ENCODE results near the gene SUN1.
A peak's percentile ranks its signal among the peaks of the same experiment; 100 is the strongest.
"Not testable (repeated sequence)": the region's sequence is repeated elsewhere in the genome, so short reads cannot be mapped to it uniquely, and the experiment has no call there.

The SUN1 gene

GRCh38 chr7:859359-860030 lies 27.2 kb downstream of the SUN1 start:
- no peak for DNase-seq

DNA sequence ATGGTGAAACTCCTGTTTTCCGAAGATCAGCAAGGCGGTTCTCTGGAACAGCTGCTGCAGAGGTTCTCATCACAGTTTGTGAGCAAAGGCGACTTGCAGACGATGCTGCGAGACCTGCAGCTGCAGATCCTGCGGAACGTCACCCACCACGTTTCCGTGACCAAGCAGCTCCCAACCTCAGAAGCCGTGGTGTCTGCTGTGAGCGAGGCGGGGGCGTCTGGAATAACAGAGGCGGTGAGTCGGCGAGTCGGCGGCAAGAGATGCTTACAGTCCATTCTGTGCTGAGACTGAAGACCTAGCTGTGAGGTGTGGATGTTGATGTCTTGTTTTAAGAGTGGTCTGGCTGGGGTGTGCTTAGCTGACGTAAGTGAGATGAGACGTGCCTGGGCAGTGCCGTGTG lies 27.9 kb downstream of the SUN1 start:
- DNase-seq, result no peak

- DNase-seq, result no peak
These were observed 28.9 kb downstream of the SUN1 start for GRCh38 chr7:861222-861621.

GRCh38 chr7:862157-862556 lies 29.9 kb downstream of the SUN1 start:
- DNase-seq, result no peak

GRCh38 chr7:863106-863505 lies 30.8 kb downstream of the SUN1 start:
- no peak for DNase-seq

DNA sequence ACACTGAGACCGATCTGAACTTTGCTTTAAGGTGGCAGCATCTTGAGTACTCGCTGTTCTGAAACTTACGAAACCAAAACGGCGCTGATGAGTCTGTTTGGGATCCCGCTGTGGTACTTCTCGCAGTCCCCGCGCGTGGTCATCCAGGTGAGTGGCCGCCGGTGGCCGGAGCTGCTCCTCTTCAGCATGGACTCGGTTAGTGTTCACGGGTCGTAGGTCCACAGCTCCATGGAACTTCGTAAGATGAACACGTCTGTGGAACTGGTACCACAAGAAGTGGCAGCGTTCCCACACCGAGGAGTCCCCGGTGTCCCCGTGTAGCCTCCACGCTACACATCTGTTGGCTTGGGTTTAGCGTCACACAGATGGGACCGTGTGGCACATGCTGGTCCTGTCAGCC lies 33.6 kb downstream of the SUN1 start:
- DNase-seq, result no peak

DNA sequence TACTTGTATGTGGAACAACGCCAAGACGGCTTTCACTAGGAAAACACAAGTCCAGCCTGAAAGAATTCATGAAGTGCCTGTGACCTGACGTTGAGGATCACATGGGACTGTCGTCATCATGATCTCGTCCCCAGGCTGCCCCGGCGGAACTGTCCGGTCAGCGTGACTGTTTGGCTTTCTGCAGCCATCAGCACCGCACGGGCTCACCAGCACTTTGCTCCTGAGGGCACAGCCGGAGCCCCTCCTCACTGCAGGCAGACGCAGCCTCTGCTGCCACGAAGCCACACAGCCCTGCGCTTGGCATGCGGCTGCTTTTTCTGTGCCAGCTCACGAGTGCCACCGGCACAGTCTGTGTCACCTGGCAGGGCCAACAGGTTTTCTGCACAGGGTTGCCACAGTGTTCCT lies 34.7 kb downstream of the SUN1 start:
- DNase-seq, result no peak

DNA sequence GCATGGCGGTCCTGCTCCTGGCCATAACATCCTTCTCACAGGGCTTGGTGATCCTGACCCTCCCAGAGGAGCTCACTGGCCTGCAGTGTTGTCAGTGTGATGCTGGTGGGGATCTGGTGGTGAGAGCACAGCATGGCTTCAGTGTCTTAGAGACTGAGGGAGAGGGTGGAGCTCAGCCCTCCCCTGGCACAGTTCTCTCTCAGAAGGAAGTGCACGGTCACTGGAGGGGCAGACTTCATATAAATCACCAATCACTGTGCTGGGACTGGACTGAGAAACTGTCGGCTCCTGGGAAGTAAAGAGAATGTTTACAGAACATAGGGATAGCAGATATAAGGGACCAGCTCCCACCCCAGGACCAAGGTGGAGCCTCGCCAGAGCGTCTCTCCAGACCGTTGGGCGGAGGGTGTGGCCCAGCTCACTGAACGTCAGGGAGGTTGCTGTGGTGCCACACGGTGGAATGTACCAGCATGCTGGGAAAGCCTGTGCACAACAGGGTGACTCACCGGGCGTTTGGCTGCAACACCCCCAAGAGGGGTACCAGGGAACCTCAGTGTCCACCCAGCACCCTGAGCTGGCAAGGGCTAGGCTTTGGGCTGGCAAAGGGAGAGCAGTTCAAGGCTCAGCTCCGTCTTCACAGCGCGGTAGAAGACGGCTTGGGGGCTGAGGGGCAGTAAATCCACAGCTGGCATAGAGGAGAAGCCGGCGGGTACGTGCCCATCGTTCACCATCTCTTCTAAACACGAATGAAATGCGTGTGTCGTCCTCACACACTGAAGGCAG lies 35.3 kb downstream of the SUN1 start:
- no peak for DNase-seq

GRCh38 chr7:868189-868486 lies 35.9 kb downstream of the SUN1 start:
- no peak for DNase-seq

DNA sequence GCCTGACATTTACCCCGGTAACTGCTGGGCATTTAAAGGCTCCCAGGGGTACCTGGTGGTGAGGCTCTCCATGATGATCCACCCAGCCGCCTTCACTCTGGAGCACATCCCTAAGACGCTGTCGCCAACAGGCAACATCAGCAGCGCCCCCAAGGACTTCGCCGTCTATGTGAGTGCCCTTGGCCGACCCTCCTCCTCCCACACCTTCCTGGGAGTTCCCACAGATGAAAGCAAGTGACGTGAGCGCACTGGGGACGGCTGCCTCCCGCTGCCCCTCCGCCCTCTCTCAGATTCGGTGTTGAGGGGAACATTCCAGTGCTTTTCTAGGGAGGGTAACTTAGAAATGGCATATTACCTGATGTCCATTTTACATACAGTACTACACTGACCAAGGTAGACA lies 37.1 kb downstream of the SUN1 start:
- no peak for DNase-seq

DNA sequence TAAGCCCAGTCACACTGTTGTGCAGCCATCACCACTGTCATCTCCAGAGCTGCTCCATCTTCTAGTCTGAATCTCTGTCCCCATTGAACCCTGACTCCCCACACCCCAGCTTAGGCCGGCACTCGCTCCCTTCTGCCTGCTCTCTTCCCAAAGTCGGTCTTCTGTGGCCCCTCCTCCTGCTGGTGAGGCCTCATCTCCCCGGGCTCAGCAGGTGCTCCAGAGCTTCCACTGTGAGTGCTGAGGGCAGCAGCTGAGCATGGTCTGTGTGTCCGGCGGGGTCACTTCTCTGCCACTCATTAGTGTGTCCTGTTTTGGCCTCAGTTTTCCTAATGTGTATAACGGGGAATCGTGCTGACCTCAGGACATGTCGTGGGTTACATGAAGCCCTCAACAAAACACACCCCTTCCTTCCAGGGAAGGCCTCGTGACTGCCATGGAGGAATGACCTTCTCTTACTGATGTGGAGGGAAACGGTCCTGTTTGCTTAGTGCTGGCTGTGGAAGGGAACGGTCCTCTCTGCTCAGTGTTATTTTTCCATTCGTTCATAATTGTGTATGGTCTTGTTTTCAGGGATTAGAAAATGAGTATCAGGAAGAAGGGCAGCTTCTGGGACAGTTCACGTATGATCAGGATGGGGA lies 39.7 kb downstream of the SUN1 start:
- DNase-seq, result no peak

DNA sequence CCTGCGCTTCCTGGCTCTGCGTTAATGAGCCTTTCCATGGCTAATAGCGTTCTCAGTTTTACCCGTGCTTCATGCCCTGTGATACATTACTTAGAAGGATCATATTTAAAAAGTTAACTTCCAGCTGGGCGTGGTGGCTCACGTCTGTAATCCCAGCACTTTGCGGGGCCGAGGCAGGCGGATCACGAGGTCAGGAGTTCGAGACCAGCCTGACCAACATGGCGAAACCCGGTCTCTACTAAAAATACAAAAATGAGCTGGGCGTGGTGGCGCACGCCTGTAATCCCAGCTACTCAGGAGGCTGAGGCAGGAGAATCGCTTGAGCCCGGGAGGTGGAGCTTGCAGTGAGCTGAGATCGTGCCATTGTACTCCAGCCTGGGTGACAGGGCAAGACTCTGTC lies 40.4 kb downstream of the SUN1 start:
- DNase-seq, result not testable (repeated sequence)

DNA sequence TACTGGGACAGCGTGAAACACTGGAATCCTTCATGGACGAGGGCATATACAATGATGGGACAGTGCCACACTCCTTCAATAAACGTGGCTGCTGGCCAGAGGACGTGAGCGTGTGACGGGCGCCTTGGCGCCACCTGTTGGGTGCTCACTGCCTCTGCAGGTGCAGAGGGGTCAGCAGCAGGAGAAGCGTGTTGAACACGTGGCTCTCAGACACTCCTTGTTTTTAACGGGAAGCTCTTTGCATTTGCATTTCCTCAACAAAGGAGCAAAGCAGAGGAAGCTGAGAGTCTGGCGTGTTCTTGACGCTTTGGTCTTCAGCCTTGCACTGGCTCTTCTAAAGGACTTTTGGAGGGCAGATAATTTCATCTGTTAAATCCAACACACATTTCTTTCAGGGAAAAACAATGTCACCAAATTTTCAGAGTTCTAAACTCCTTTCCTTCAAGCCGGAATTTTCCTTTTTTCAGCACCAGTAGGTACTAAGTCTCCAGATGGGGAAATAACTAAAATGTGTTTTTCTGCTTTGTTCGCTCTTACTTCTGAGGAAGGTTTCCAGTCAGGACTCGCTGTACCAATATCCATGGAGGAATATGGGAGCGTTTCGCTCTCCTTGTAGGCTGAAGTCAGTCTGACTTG lies 41.2 kb downstream of the SUN1 start:
- DNase-seq, result peak; percentile 58

GRCh38 chr7:874031-874749 lies 41.9 kb downstream of the SUN1 start:
- no peak for DNase-seq

GRCh38 chr7:875051-875450 lies 42.8 kb downstream of the SUN1 start:
- no peak for DNase-seq

DNA sequence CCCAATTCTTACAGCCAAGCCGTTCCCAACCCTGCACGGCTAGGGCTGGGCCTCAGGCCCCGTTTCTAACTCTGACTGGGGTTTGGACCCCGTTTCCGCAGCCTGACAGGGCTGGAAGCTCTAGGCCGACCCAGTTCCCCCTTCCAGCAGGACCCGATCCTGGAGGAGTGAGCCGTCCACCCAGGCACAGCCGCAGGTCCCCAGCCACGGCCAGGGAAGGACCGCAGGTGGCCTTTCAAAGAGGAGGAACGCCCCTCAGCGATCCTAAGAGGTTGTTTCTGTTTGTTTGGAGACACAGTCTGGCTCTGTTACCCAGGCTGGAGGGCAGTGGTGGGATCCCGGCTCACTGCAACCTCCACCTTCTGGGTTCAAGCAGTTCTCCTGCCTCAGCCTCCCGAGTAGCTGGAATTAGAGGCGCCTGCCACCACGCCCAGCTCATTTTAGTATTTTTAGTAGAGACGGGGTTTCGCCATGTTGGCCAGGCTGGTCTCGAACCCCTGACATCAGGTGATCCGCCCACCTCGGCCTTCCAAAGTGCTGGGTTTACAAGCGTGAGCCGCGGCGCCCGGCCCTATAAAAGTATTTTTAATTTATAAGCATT lies 43.3 kb downstream of the SUN1 start:
- no peak for DNase-seq

DNA sequence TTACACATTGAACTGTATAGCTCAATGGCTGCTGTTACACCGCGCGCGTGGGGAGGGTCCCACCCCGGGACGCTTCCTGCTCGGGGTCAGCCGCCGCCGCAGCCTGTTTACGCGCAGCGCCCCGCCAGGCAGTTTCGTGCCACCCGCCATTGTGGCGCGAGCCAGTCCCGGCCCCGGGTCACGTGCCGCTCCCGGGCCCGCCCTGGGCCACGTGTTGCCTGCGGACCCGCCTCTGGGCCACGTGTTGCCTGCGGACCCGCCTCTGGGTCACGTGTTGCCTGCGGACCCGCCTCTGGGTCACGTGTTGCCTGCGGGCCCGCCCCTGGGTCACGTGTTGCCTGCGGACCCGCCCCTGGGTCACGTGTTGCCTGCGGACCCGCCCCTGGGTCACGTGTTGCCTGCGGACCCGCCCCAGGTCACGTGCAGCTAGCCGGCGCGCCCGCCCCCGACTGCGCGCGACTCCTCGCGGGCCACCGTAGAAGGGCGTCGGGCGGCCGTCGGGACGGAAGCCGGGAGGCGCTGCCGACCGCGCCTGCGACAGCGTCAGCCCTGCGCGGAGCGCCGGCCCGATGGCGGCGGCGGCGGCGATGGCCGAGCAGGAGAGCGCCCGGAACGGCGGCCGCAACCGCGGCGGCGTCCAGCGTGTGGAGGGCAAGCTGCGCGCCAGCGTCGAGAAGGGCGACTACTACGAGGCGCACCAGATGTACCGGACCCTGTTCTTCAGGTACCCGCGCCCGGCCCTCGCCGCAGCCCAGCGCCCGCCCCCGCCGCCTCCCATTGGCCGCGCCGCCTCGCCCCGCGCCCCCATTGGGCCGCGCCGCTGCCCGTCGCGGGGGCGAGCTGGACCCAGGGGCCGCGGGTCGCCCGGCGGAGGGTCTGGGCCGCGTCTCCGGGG lies 44.0 kb downstream of the SUN1 start, which contains the start of gene GET4:
Gene GET4 (plus strand): TSS at position 478 of the 895 bp plus-strand sequence. CDS start 92 bp downstream, at position 570.
- DNase-seq, result peak; percentile 90

DNA sequence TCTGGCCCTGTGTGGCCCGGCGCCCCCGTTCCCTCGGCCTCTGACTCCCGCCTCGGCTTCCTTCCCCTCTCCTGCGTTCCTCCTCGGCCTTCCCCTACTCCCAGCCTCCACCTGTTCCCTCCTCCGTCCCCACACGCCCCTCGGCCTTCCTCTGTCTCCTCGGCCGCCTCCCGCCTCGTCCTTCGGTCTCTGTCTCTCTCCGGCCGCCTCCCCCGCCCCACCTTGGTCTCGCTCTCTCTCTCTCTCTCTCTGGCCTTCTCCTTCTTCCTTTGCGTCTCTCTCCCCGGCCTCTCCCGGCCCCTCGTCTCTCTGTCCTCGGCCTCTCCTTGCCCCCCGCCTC lies 44.7 kb downstream of the SUN1 start:
- DNase-seq, result no peak

- DNase-seq, result no peak
These were observed 45.3 kb downstream of the SUN1 start for GRCh38 chr7:877312-878232.

GRCh38 chr7:879093-879492 lies 46.8 kb downstream of the SUN1 start:
- DNase-seq, result no peak

DNA sequence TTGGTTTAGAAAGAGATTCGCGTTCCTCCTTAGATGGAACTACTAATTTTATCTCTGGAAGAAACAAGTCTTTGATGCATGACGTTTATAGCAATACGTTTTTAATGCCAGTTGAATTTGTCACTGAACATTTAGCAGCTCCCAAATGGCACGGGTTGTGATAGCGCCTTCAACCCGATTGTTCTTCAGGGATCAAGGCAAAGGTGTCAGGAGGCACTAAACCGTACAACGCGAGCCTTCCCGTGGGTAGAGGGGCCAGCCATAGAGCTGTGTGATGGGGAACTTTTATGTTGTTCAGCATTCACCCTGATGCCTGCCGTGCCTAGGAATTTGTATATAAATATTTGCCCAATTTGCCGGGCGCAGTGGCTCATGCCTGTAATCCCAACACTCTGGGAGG lies 47.4 kb downstream of the SUN1 start:
- DNase-seq, result no peak

All from NCI-H748 treated with DMSO at 0.1 percent for 48 hours (cell line).